ENCODE results near the gene PTPRN2.
"Not testable (repeated sequence)": the region's sequence is repeated elsewhere in the genome, so short reads cannot be mapped to it uniquely, and the experiment has no call there.

Gene PTPRN2

DNA sequence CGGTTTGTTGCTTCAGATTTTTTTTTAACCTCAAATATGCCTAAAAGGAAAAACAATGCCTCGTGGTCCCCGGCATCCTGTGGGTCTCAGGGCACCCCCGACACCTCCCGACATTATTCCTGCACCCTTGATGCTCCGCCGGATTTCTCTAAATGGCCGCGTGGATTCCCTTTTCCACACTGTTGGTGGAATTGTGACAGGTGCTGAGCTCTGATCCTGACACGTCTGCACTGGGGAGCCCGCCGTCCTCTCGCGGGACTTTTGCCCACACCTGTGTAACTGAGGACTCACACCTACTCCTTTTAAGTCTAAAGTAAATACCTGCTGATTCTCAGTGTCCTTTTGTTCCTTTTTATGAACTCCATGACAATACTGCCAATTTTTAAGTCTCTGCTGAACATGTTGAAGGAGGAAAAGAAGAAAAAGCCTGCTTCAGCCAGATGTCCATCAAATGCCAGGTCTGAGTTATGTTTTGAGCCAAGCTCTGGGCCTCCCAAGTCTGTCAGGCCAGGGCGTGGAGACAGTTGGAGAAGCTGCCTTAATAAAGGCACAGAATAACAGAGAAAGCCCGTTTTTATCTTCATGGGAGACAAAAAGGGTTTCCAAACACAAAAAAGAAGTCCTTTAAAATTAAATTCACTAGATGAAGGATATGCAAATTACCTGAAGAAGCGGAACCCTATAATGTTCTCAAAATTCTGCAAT, 682.6 kb downstream of the PTPRN2 start:
- DNase-seq (ENCODE audit: insufficient read length, low spot score) = no peak
- TF ChIP-seq, protein P1, sequence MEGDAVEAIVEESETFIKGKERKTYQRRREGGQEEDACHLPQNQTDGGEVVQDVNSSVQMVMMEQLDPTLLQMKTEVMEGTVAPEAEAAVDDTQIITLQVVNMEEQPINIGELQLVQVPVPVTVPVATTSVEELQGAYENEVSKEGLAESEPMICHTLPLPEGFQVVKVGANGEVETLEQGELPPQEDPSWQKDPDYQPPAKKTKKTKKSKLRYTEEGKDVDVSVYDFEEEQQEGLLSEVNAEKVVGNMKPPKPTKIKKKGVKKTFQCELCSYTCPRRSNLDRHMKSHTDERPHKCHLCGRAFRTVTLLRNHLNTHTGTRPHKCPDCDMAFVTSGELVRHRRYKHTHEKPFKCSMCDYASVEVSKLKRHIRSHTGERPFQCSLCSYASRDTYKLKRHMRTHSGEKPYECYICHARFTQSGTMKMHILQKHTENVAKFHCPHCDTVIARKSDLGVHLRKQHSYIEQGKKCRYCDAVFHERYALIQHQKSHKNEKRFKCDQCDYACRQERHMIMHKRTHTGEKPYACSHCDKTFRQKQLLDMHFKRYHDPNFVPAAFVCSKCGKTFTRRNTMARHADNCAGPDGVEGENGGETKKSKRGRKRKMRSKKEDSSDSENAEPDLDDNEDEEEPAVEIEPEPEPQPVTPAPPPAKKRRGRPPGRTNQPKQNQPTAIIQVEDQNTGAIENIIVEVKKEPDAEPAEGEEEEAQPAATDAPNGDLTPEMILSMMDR (IDR thresholded peaks at IDR 0.05; ENCODE audit: insufficient read depth, missing control alignments) = no peak

DNA sequence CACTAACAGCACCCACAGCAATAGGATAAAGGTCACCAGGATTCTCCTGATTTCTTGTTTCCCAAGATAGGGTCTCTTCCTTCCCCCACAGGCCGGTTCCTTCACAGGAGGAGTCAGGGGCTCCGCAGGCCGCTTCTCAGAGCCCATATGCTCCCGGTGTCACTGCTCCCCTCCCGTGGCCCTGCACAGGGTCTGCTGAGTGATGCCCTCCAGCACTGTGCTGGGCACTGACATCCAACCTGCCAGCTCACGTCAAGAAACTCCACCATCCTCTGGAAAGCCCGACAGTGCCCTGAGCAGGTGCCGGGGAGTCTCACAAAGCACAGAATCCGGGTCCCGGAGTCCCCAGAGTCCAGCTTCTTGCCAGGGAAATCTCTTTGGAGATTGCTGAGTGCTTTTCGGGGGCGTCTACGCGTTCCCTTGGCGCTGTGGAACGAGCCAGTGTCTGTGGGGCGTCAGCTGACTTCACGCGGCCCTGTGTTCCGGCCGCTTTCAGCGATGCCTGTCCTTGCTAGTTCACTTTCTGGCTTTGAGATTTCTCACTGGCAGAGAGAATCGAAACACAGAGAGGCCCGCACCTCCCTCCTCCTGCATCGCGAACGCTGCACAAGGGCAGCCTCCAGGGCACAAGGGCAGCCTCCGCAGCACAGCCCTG, 683.3 kb downstream of the PTPRN2 start:
- FAIRE-seq (no peak), DNase-seq (ENCODE audit: insufficient read length, low spot score) (no peak)
- TF ChIP-seq, protein P1 (IDR thresholded peaks at IDR 0.05; ENCODE audit: insufficient read depth, missing control alignments) = no peak

More for the DNA sequence above, 682.6 kb downstream of the PTPRN2 start:
- FAIRE-seq = no peak

DNA sequence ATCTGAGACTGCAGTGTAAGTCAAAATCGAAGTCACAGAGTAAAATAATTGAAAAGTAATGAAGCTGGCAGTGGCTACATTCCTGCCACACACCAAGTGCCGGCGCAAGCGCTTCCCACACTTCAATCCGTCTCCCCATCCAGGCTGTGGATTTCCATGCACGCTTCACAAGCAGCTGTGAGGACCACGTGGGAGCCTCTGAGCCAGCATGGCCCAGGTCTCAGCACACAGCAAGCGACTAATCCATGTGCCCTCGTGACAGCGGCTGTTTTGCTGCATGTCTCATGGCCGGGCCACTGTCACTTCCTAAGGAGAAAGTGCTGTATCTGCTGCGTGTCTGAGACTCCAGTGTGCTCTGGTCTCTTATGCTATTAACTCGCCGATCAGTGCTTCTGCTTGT, 683.9 kb downstream of the PTPRN2 start:
- TF ChIP-seq, protein P1 (IDR thresholded peaks at IDR 0.05; ENCODE audit: insufficient read depth, missing control alignments) = no peak
- DNase-seq (ENCODE audit: insufficient read length, low spot score) (no peak), FAIRE-seq (no peak)

DNA sequence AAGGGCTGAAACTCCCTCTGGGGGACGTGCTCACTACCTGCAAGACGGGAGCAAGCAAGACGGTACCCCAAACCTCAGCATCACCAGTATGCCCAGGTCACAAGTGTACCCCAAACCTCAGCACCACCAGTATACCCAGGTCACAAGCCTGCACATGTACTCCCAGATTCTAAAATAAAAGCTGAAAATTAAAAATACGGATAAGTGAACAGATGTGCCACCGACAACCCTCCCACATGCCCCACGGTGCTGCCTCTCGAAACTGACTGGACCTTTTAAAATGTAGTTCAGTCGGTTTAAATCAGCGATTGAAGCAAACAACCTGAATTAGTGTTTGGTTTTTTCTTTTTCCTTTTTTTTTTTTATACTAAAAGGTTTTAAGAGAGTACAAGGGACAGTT, 684.3 kb downstream of the PTPRN2 start:
- DNase-seq (ENCODE audit: insufficient read length, low spot score) = no peak
- no peak for FAIRE-seq
- TF ChIP-seq, protein P1 (IDR thresholded peaks at IDR 0.05; ENCODE audit: insufficient read depth, missing control alignments) = no peak

DNA sequence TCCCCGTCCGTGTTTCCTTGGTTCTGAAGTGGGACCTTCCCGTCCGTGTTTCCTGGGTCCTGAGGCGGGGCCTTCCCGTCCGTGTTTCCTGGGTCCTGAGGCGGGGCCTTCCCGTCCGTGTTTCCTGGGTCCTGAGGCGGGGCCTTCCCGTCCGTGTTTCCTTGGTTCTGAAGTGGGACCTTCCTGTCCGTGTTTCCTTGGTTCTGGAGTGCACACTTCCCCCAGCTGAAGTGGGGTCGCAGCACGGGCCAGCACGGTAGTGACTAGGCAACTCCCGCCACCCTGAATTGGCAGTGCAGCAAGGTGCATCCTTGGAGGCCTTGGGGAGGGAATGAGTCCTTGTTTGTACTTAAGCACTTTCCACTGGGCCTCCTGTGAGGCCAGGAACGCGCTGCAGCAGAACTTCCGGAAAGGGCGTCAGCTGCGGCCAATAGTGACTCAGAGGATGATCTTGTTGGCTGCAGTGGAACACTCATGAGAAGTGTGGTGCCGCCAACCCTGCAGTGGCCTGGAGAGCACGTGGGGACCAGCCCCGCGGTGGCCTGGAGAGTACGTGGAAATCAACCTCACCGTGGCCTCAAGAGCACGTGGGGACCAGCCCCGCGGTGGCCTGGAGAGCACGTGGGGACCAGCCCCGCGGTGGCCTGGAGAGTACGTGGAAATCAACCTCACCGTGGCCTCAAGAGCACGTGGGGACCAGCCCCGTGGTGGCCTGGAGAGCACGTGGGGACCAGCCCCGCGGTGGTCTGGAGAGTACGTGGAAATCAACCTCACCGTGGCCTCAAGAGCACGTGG, 685.6 kb downstream of the PTPRN2 start:
- FAIRE-seq; DNase-seq (ENCODE audit: insufficient read length, low spot score): not testable (repeated sequence)

DNA sequence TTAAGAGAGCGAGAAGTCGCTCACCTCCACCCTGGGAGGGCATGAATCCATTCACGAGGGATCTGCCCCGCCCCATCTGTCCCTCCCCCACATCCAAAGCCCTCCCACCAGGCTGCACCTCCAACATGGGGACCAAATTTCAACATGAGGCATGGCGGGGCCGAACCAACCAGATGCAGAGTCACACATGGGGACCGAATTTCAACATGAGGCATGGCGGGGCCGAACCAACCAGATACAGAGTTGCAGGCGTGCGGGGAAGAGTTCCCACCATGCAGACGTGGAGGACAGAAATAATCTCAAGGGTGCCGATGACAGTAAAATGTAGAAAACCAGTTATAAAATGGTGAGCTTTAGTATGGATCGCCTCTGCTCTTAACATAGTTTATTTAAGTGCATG, 686.5 kb downstream of the PTPRN2 start:
- FAIRE-seq = no peak
- TF ChIP-seq, protein P1 (IDR thresholded peaks at IDR 0.05; ENCODE audit: insufficient read depth, missing control alignments) = no peak
- no peak for DNase-seq (ENCODE audit: insufficient read length, low spot score)

DNA sequence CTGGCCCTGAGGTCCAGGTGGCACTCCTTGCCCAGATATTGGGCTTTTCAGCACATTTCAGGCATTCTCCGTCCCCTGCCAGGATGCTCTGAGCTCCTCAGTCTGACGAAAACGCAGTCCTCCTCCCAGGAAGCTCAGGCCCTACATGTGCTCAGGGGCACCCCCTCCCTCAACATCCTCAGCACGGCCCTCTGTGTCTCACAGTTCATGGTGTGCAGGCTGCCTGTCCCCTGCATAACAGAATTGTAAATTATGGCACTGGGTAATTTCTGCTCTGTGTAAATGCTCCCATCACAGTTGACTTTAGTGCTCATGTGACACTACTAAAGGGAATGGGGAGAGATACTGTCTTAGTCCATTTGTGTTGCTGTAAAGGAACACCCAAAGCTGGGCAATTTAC, 687.1 kb downstream of the PTPRN2 start:
- FAIRE-seq (no peak), DNase-seq (ENCODE audit: insufficient read length, low spot score) (no peak)
- TF ChIP-seq, protein P1 (IDR thresholded peaks at IDR 0.05; ENCODE audit: insufficient read depth, missing control alignments) = no peak
